K562 (cell line): Measurements from ENCODE around the gene CROT. TPM values are rescaled to one million over a fixed set of nuclear protein-coding genes. Genes with fewer than 3 reads are reported as not detected.
A peak's percentile ranks its signal among the peaks of the same experiment; 100 is the strongest.

Experiments used
- CREB1 ChIP-seq, 2 experiments: sonication (generic) in 1 of 2; formaldehyde crosslinking in 1 of 2; IDR thresholded peaks; 2 replicates each; pipeline versions ENCODE4 v1.6.1 to v1.8.0; 2012 to 2022; ENCODE audit warnings: inconsistent platforms in 1 of 2, mild to moderate bottlenecking in 1 of 2, missing genetic modification reagents in 1 of 2, moderate library complexity in 1 of 2
- CREB3 ChIP-seq: fragments of 450-650 bp; conservative IDR thresholded peaks from 2 replicates; pipeline ENCODE4 v1.6.1; 2016; ENCODE audit warnings: missing genetic modification characterization, low read depth, mild to moderate bottlenecking, missing compliant biosample characterization, moderate library complexity
- CREB5 ChIP-seq: fragments of 250-450 bp; sonication (Bioruptor Pico); IDR thresholded peaks from 2 replicates; pipeline ENCODE4 v1.5.0; 2020; ENCODE audit warnings: mild to moderate bottlenecking
- ELF4 ChIP-seq: fragments of 450-650 bp; formaldehyde crosslinking; IDR thresholded peaks from 2 replicates; pipeline ENCODE4 v1.4.0; 2022; ENCODE audit warnings: missing genetic modification characterization
- FUS ChIP-seq: fragments of 200-400 bp; formaldehyde crosslinking; optimal IDR thresholded peaks from 2 replicates; pipeline ENCODE3; 2017; ENCODE audit warnings: low read depth, low read length
- GABPA ChIP-seq: fragments of 200-800 bp; sonication (Bioruptor generic); conservative IDR thresholded peaks from 2 replicates; pipeline ENCODE4 v1.6.1; 2016; ENCODE audit warnings: low read depth, missing genetic modification characterization, missing compliant biosample characterization
- HDAC2 ChIP-seq: fragments of 450-650 bp; IDR thresholded peaks from 2 replicates; pipeline ENCODE4 v1.6.1; 2016; ENCODE audit warnings: mild to moderate bottlenecking
- HDAC6 ChIP-seq: IDR thresholded peaks from 2 replicates; pipeline ENCODE4 v1.6.1; 2012; ENCODE audit warnings: low read depth, mild to moderate bottlenecking, control low read depth, inconsistent platforms, low read length, moderate library complexity
- HMG20A ChIP-seq: fragments of 450-650 bp; formaldehyde crosslinking; conservative IDR thresholded peaks from 2 replicates; pipeline ENCODE4 v1.4.0; 2020; ENCODE audit warnings: mild to moderate bottlenecking, mixed read lengths
- JUNB ChIP-seq: fragments of 450-650 bp; formaldehyde crosslinking; conservative IDR thresholded peaks from 2 replicates; pipeline ENCODE4 v1.4.0; 2020; ENCODE audit warnings: mild to moderate bottlenecking
- MAZ ChIP-seq, 2 experiments: fragments of 450-650 bp in 1 of 2; sonication (generic) in 1 of 2; formaldehyde crosslinking; IDR thresholded peaks in 1 of 2; conservative IDR thresholded peaks in 1 of 2; 2 replicates each; pipeline versions ENCODE4 v1.4.0 to v1.5.0; 2020; ENCODE audit warnings: mild to moderate bottlenecking in 1 of 2, missing genetic modification reagents in 1 of 2
- MXD1 ChIP-seq: fragments of 250-450 bp; sonication (Bioruptor Pico); IDR thresholded peaks from 2 replicates; pipeline ENCODE4 v1.8.0; 2021; ENCODE audit warnings: borderline replicate concordance, mild to moderate bottlenecking, moderate library complexity; ENCODE audit not compliant: poor library complexity, severe bottlenecking
- SMARCC2 ChIP-seq: fragments of 450-650 bp; IDR thresholded peaks from 2 replicates; pipeline ENCODE4 v1.6.1; 2017; ENCODE audit warnings: antibody characterized with exemption, moderate library complexity, mild to moderate bottlenecking, low read depth
- TARDBP ChIP-seq: fragments of 450-650 bp; IDR thresholded peaks from 2 replicates; pipeline ENCODE4 v1.6.1; 2016
- TCFL5 ChIP-seq: fragments of 250-450 bp; sonication (Bioruptor Pico); conservative IDR thresholded peaks from 2 replicates; pipeline ENCODE4 v1.6.1; 2021; ENCODE audit warnings: mild to moderate bottlenecking, moderate library complexity, matching md5 sums
- XRCC3 ChIP-seq: fragments of 450-650 bp; IDR thresholded peaks from 2 replicates; pipeline ENCODE4 v1.6.1; 2017; ENCODE audit warnings: mild to moderate bottlenecking, moderate library complexity
- ZMIZ1 ChIP-seq, 2 experiments: fragments of 150-350 bp in 1 of 2; IDR thresholded peaks; 2 replicates each; pipeline ENCODE4 v1.6.1; 2012 to 2016; ENCODE audit warnings: low read depth in 2 of 2, low read length in 2 of 2, mild to moderate bottlenecking in 1 of 2, moderate library complexity in 1 of 2
- ZNF133 ChIP-seq: fragments of 250-450 bp; sonication (Bioruptor Pico); IDR thresholded peaks from 2 replicates; pipeline ENCODE4 v1.4.0; 2020; ENCODE audit warnings: mild to moderate bottlenecking
- ZNF644 ChIP-seq: fragments of 200-800 bp; sonication (Bioruptor generic); IDR thresholded peaks from 2 replicates; pipeline ENCODE4 v1.6.1; 2016; ENCODE audit warnings: low read depth, missing genetic modification characterization, missing compliant biosample characterization
- polyA plus RNA-seq, 8 experiments: library from polyadenylated mRNA; depleted of rRNA in 4 of 8; stranded (reverse) in 5 of 8; unstranded in 3 of 8; fragments of >200 nt; fragmentation: Nextera tagmentation in 2 of 8; fragmentation: Illumina TruSeq in 1 of 8; extraction: Ambion mirVana in 2 of 8; extraction: Trizol in 1 of 8; gene quantifications; 2 replicates each; pipeline versions ENCODE4 v1.2.1 to v1.2.3, GENCODE V29; 2011 to 2014; ENCODE audit warnings: inconsistent platforms in 1 of 8, missing spikeins in 1 of 8
- total RNA-seq, 7 experiments: library from RNA; depleted of rRNA in 6 of 7; stranded (reverse); fragments of >200 nt in 6 of 7; fragmentation: Illumina TruSeq in 2 of 7; extraction: Trizol in 2 of 7; gene quantifications; 2 replicates each; pipeline versions ENCODE4 v1.2.1 to v1.2.3, GENCODE V29; 2011 to 2021; ENCODE audit warnings: low replicate concordance in 1 of 7

The CROT gene
- total and polyA plus RNA-seq, 9 of the 15 experiments (the other 6 are each of a cell fraction or from before 2014, with no cell fraction given), result 2.5 to 8.1 (median 5.1) TPM

GRCh38 chr7:87330942-87331341 is 14.5 kb upstream of the CROT start (continued):
- TF ChIP-seq TARDBP (peak; percentile 82), CREB5 (CRISPR knock-in tag) (peak; percentile 89), CREB1 (IDR thresholded peaks at IDR 0.05) (peak; percentile 63; the same call in 1 of the 2 replicates), CREB1 (CRISPR knock-in tag; IDR thresholded peaks at IDR 0.05) (no peak), ZNF133 (CRISPR knock-in tag) (peak; percentile 89; the same call in 1 of the 2 replicates), JUNB (CRISPR knock-in tag) (peak; percentile 72), FUS (no peak), TCFL5 (CRISPR knock-in tag) (peak; percentile 90), ZMIZ1 (IDR thresholded peaks at IDR 0.05; ENCODE audit: low read depth in 2 of 2, low read length in 2 of 2) (peak in 1 of 2 experiments; percentile 88; a peak in 2 of 4 replicates), ELF4 (CRISPR knock-in tag) (peak; percentile 91), XRCC3 (no peak), MXD1 (CRISPR knock-in tag) (peak; percentile 84), SMARCC2 (peak; percentile 78; the same call in 1 of the 2 replicates), HMG20A (CRISPR knock-in tag) (peak; percentile 82; the same call in 1 of the 2 replicates), CREB3 (peak; percentile 95), HDAC2 (peak; percentile 87), ZNF644 (tag) (peak; percentile 97), GABPA (0 out of 2 replicates have a peak, but pooled peaks have one; percentile 20), MAZ (CRISPR knock-in tag; conservative IDR thresholded peaks at IDR 0.05 in 1 of 2, IDR thresholded peaks at IDR 0.05 in 1 of 2) (peak; percentile 41 to 97; a peak in 3 of 4 replicates), HDAC6 (no peak)
